ENCODE data around the gene ITGAD.
A peak's percentile ranks its signal among the peaks of the same experiment; 100 is the strongest.
"Not testable (repeated sequence)": the region's sequence is repeated elsewhere in the genome, so short reads cannot be mapped to it uniquely, and the experiment has no call there.

ITGAD gene

GRCh38 chr16:31403590-31404352 lies 10.6 kb downstream of the ITGAD start:
- no peak for DNase-seq (ENCODE audit: low read depth)

- no peak for DNase-seq (ENCODE audit: low read depth)
These were observed 11.4 kb downstream of the ITGAD start for GRCh38 chr16:31404353-31405064.

- no peak for DNase-seq (ENCODE audit: low read depth)
These were observed 14.3 kb downstream of the ITGAD start for GRCh38 chr16:31407406-31407805.

- DNase-seq (ENCODE audit: low read depth) = no peak
These were observed 16.3 kb downstream of the ITGAD start for GRCh38 chr16:31409433-31409832.

- no peak for DNase-seq (ENCODE audit: low read depth)
These were observed 16.9 kb downstream of the ITGAD start for GRCh38 chr16:31410082-31410481.

- DNase-seq (ENCODE audit: low read depth) = no peak
These were observed 18.1 kb downstream of the ITGAD start for GRCh38 chr16:31411024-31411844.

- no peak for DNase-seq (ENCODE audit: low read depth)
These were observed 19.6 kb downstream of the ITGAD start for GRCh38 chr16:31412750-31413149.

GRCh38 chr16:31413381-31413780 lies 20.2 kb downstream of the ITGAD start:
- no peak for DNase-seq (ENCODE audit: low read depth)

GRCh38 chr16:31413943-31414342 lies 20.8 kb downstream of the ITGAD start:
- DNase-seq (ENCODE audit: low read depth) = no peak

- no peak for DNase-seq (ENCODE audit: low read depth)
These were observed 21.6 kb downstream of the ITGAD start for GRCh38 chr16:31414706-31415105.

GRCh38 chr16:31416371-31416770 lies 23.2 kb downstream of the ITGAD start:
- DNase-seq (ENCODE audit: low read depth) = no peak

- DNase-seq (ENCODE audit: low read depth) = not testable (repeated sequence)
These were observed 23.9 kb downstream of the ITGAD start for GRCh38 chr16:31417036-31417435.

- no peak for DNase-seq (ENCODE audit: low read depth)
These were observed 24.8 kb downstream of the ITGAD start for GRCh38 chr16:31417916-31418315.

- no peak for DNase-seq (ENCODE audit: low read depth)
These were observed 26.9 kb downstream of the ITGAD start for GRCh38 chr16:31420037-31420436.

- peak; percentile 27 for DNase-seq (ENCODE audit: low read depth)
These were observed 28.5 kb downstream of the ITGAD start for GRCh38 chr16:31421587-31421986.

- DNase-seq (ENCODE audit: low read depth) = no peak
These were observed 30.1 kb downstream of the ITGAD start for GRCh38 chr16:31423241-31423640.

GRCh38 chr16:31423801-31424200 lies 30.7 kb downstream of the ITGAD start:
- no peak for DNase-seq (ENCODE audit: low read depth)

GRCh38 chr16:31427441-31428278 lies 34.5 kb downstream of the ITGAD start:
- DNase-seq (ENCODE audit: low read depth) = peak; percentile 54

- DNase-seq (ENCODE audit: low read depth) = no peak
These were observed 35.1 kb downstream of the ITGAD start, which contains the start of gene COX6A2 for GRCh38 chr16:31428279-31428597. TSS of gene COX6A2 (minus strand) at chr16:31428360. CDS start at chr16:31428325, 35 bp downstream.

- no peak for DNase-seq (ENCODE audit: low read depth)
These were observed 35.6 kb downstream of the ITGAD start for GRCh38 chr16:31428638-31429247.

- DNase-seq (ENCODE audit: low read depth) = no peak
These were observed 36.2 kb downstream of the ITGAD start for GRCh38 chr16:31429314-31429713.

All from activated T-helper 9 cell treated with anti-CD3 and anti-CD28 coated beads, Interleukin-2, amount 50 U/mL, for 16 hours (primary cell).